Myometrial cell (primary cell): ENCODE results near the gene PRSS3. TPM values are rescaled to one million over a fixed set of nuclear protein-coding genes. Genes with fewer than 3 reads are reported as not detected.

Source experiments
- total RNA-seq: library from RNA; depleted of rRNA; stranded (reverse); fragments of >200 nt; gene quantifications from 2 replicates; pipeline ENCODE4 v1.2.3, GENCODE V29; 2015

The PRSS3 gene
- 50.3 and 60.5 TPM in 2 replicates for total RNA-seq

GRCh38 chr9:33795281-33795680 is at the start of gene PRSS3:
Gene PRSS3 (plus strand): TSS chr9:33795561. CDS start chr9:33795574, 13 bp downstream.

GRCh38 chr9:33816327-33817252 is 21.2 kb downstream of the PRSS3 start, which contains the start of gene UBE2R2:
Gene UBE2R2 (plus strand): TSS chr9:33817160. CDS start chr9:33817758, 598 bp downstream.

Other genes with a start within 250 kb of the PRSS3 start
- 18.7 and 23.4 TPM in 2 replicates for gene UBE2R2, start 21.6 kb downstream of the PRSS3 start, total RNA-seq